HG02943 (cell line): Measurements from ENCODE around the gene INTS4.
"Not testable (repeated sequence)": the region's sequence is repeated elsewhere in the genome, so short reads cannot be mapped to it uniquely, and the experiment has no call there.

Experiments used
- ATAC-seq: cut with Tn5 transposase; IDR thresholded peaks from one replicate; pipeline ENCODE4 v1.9.1; 2021; ENCODE audit warnings: mild to moderate bottlenecking, low read depth, moderate library complexity; ENCODE audit not compliant: unreplicated experiment

INTS4 gene

GRCh38 chr11:77884829-77885190, 109.7 kb downstream of the INTS4 start:
- ATAC-seq: no peak

GRCh38 chr11:77884186-77884828, 110.2 kb downstream of the INTS4 start:
- ATAC-seq: no peak

GRCh38 chr11:77883775-77884174, 110.7 kb downstream of the INTS4 start:
- no peak for ATAC-seq

- ATAC-seq: no peak
Measured at GRCh38 chr11:77882396-77882795, 112.1 kb downstream of the INTS4 start.

GRCh38 chr11:77879218-77879617, 115.2 kb downstream of the INTS4 start:
- ATAC-seq: no peak

- not testable (repeated sequence) for ATAC-seq
Measured at GRCh38 chr11:77878247-77878646, 116.2 kb downstream of the INTS4 start.

- no peak for ATAC-seq
Measured at GRCh38 chr11:77876045-77876444, 118.4 kb downstream of the INTS4 start.

GRCh38 chr11:77874206-77874605, 120.3 kb downstream of the INTS4 start:
- no peak for ATAC-seq

- no peak for ATAC-seq
Measured at GRCh38 chr11:77873345-77873744, 121.1 kb downstream of the INTS4 start.

GRCh38 chr11:77871855-77872254, 122.6 kb downstream of the INTS4 start:
- no peak for ATAC-seq

GRCh38 chr11:77868744-77869143, 125.7 kb downstream of the INTS4 start:
- no peak for ATAC-seq

GRCh38 chr11:77866336-77866735, 128.1 kb downstream of the INTS4 start:
- no peak for ATAC-seq

GRCh38 chr11:77865805-77866204, 128.7 kb downstream of the INTS4 start:
- no peak for ATAC-seq

- ATAC-seq: not testable (repeated sequence)
Measured at GRCh38 chr11:77861444-77861843, 133.0 kb downstream of the INTS4 start.

- ATAC-seq: not testable (repeated sequence)
Measured at GRCh38 chr11:77857906-77858457, 136.5 kb downstream of the INTS4 start.

GRCh38 chr11:77854838-77855237, 139.6 kb downstream of the INTS4 start:
- ATAC-seq: no peak

GRCh38 chr11:77851503-77851902, 143.0 kb downstream of the INTS4 start:
- ATAC-seq: no peak

- not testable (repeated sequence) for ATAC-seq
Measured at GRCh38 chr11:77843700-77844099, 150.8 kb downstream of the INTS4 start.

GRCh38 chr11:77842441-77843121, 151.9 kb downstream of the INTS4 start:
- ATAC-seq: no peak

GRCh38 chr11:77833302-77833701, 161.2 kb downstream of the INTS4 start:
- ATAC-seq: no peak

- ATAC-seq: no peak
Measured at GRCh38 chr11:77828926-77829325, 165.5 kb downstream of the INTS4 start.
